Upper lobe of left lung (tissue), 6 donors: ENCODE results near the gene TSC22D1. TPM values are rescaled to one million over a fixed set of nuclear protein-coding genes. Genes with fewer than 3 reads are reported as not detected.

ENCODE experiments used
- ATAC-seq, 2 donors: fragments of 200-7000 bp; cut with Tn5 transposase; one replicate each; pipeline ENCODE4 v1.9.1; 2022; ENCODE audit warnings: mild to moderate bottlenecking in 2 of 2, moderate library complexity in 2 of 2; ENCODE audit not compliant: low FRiP score in 2 of 2
- DNase-seq, 2 donors: peaks; one replicate each; pipeline ENCODE4 v3.0.0-alpha.2; 2019 to 2020
- H3K27ac ChIP-seq, 4 donors: fragments of 200-600 bp; sonication (generic); one replicate each; pipeline ENCODE4 v1.5.1; 2016 to 2019
- H3K27me3 ChIP-seq, 4 donors: fragments of 200-600 bp; sonication (generic); one replicate each; pipeline ENCODE4 v1.5.1; 2017 to 2019
- H3K36me3 ChIP-seq, 4 donors: fragments of 200-600 bp; sonication (generic); one replicate each; pipeline ENCODE4 v1.5.1; 2016 to 2019
- H3K4me1 ChIP-seq, 4 donors: fragments of 200-600 bp; sonication (generic); one replicate each; pipeline ENCODE4 v1.5.1; 2018 to 2019
- H3K4me3 ChIP-seq, 4 donors: fragments of 200-600 bp; sonication (generic); one replicate each; pipeline ENCODE4 v1.5.1; 2017 to 2019; ENCODE audit warnings: mild to moderate bottlenecking in 2 of 4, moderate library complexity in 1 of 4
- H3K9me3 ChIP-seq, 4 donors: fragments of 200-600 bp; sonication (generic); one replicate each; pipeline ENCODE4 v1.5.1; 2018 to 2019
- CTCF ChIP-seq, 6 experiments: fragments of 450-650 bp in 4 of 6; fragments of 200-600 bp in 2 of 6; sonication (generic) in 2 of 6; IDR thresholded peaks; one replicate each; pipeline ENCODE4 v1.5.1; 2016 to 2019; ENCODE audit warnings: antibody characterized with exemption in 6 of 6
- EP300 ChIP-seq, 4 donors: sonication (generic); formaldehyde crosslinking; IDR thresholded peaks; one replicate each; pipeline ENCODE4 v1.5.1; 2017; ENCODE audit warnings: antibody characterized with exemption in 4 of 4, control low read depth in 2 of 4
- POLR2A ChIP-seq, 4 donors: fragments of 450-650 bp; IDR thresholded peaks; one replicate each; pipeline ENCODE4 v1.5.1; 2016 to 2017; ENCODE audit warnings: antibody characterized with exemption in 4 of 4, mild to moderate bottlenecking in 2 of 4
- POLR2AphosphoS5 ChIP-seq, 2 donors: sonication (generic); formaldehyde crosslinking; IDR thresholded peaks; one replicate each; pipeline ENCODE4 v1.5.1; 2017; ENCODE audit warnings: antibody characterized with exemption in 2 of 2
- WGBS, 2 donors: methylation state at CpG; one replicate each; pipeline ENCODE4 v1.1.5; 2017 to 2018; 5-methylcytosine and 5-hydroxymethylcytosine counted together
- total RNA-seq, 6 donors: library from RNA; depleted of rRNA in 4 of 6; stranded (reverse); fragments of >200 nt in 4 of 6; gene quantifications; one replicate each; pipeline versions ENCODE4 v1.1.0 to v1.2.1, GENCODE V29; 2016 to 2021
- donor health status: DM: no; HTN: no; CAD: no; lungs with moderate emphysema.
- donor health status: DM: no; HTN: yes; CAD: no; lungs with severe emphysema.

Gene TSC22D1
- total RNA-seq, 6 donors from 2014 or later, result 66.0 to 158 (median 115) TPM

- peaks cover 7 to 11% (median 8%) of the 10 kb centered on the region in 4 donors for H3K4me1 ChIP-seq
- no peaks in the 10 kb centered on the region for H3K36me3 ChIP-seq
- H3K4me3 ChIP-seq, result no peak overlapping the region
- no peak for ATAC-seq
- 44 to 52% methylated on average over 5 of the region's 5 CpGs for WGBS, 2 donors
- TF ChIP-seq POLR2A (IDR thresholded peaks at IDR 0.05), result no peak
- no peak for TF ChIP-seq CTCF (IDR thresholded peaks at IDR 0.05)
- peak; percentile 48 to 49 for TF ChIP-seq POLR2AphosphoS5 (IDR thresholded peaks at IDR 0.05)
- peak in 2 of 4 donors; percentile 55 to 75 for TF ChIP-seq EP300 (IDR thresholded peaks at IDR 0.05)
- DNase-seq, result no peak
- no peaks in the 10 kb centered on the region for H3K9me3 ChIP-seq
- H3K27ac ChIP-seq, result peak overlapping the region in 2 of 4 donors; percentile 17 to 58
- H3K27me3 ChIP-seq, result no peaks in the 10 kb centered on the region
These were observed 169.5 kb downstream of the TSC22D1 start for GRCh38 chr13:44406617-44407016.

- TF ChIP-seq POLR2AphosphoS5 (IDR thresholded peaks at IDR 0.05) (no peak), CTCF (IDR thresholded peaks at IDR 0.05) (no peak), EP300 (IDR thresholded peaks at IDR 0.05) (no peak), POLR2A (IDR thresholded peaks at IDR 0.05) (no peak)
- DNase-seq, result no peak
- 76 to 82% methylated on average over 13 to 15 of the region's 15 CpGs for WGBS, 2 donors
- no peak for ATAC-seq
- no peaks in the 10 kb centered on the region for H3K27me3 ChIP-seq
- no peaks in the 10 kb centered on the region for H3K9me3 ChIP-seq
- H3K36me3 ChIP-seq, result no peaks in the 10 kb centered on the region
- peaks cover 7 to 11% (median 8%) of the 10 kb centered on the region in 4 donors for H3K4me1 ChIP-seq
- no peak overlapping the region for H3K27ac ChIP-seq
- no peak overlapping the region for H3K4me3 ChIP-seq
These were observed 171.6 kb downstream of the TSC22D1 start for GRCh38 chr13:44404261-44405132.

- peak in 1 of 2 donors; percentile 34 for DNase-seq
- Histone ChIP-seq H3K4me3 (no peak overlapping the region), H3K4me1 (peaks cover 7 to 11% (median 8%) of the 10 kb centered on the region in 4 donors), H3K9me3 (no peaks in the 10 kb centered on the region), H3K27me3 (no peaks in the 10 kb centered on the region), H3K27ac (no peak overlapping the region), H3K36me3 (no peaks in the 10 kb centered on the region)
- ATAC-seq, result no peak
- 79 to 85% methylated on average over 10 to 11 of the region's 11 CpGs for WGBS, 2 donors
- TF ChIP-seq POLR2AphosphoS5 (IDR thresholded peaks at IDR 0.05), result no peak
- TF ChIP-seq POLR2A (IDR thresholded peaks at IDR 0.05), result no peak
- TF ChIP-seq CTCF (IDR thresholded peaks at IDR 0.05), result no peak
- no peak for TF ChIP-seq EP300 (IDR thresholded peaks at IDR 0.05)
These were observed 172.6 kb downstream of the TSC22D1 start for GRCh38 chr13:44403461-44404056.

- ATAC-seq, result no peak
- WGBS, 2 donors, result 63 to 78% methylated on average over 13 of the region's 13 CpGs
These were observed 173.2 kb downstream of the TSC22D1 start for GRCh38 chr13:44402899-44403445.

More at GRCh38 chr13:44402899-44403445, 173.2 kb downstream of the TSC22D1 start:
- no peak overlapping the region for H3K4me3 ChIP-seq
- peaks cover 7 to 11% (median 8%) of the 10 kb centered on the region in 4 donors for H3K4me1 ChIP-seq
- H3K27me3 ChIP-seq, result no peaks in the 10 kb centered on the region
- TF ChIP-seq CTCF (IDR thresholded peaks at IDR 0.05) (no peak), POLR2A (IDR thresholded peaks at IDR 0.05) (no peak), EP300 (IDR thresholded peaks at IDR 0.05) (no peak), POLR2AphosphoS5 (IDR thresholded peaks at IDR 0.05) (no peak)
- no peak overlapping the region for H3K27ac ChIP-seq
- H3K36me3 ChIP-seq, result no peaks in the 10 kb centered on the region
- no peaks in the 10 kb centered on the region for H3K9me3 ChIP-seq
- DNase-seq, result peak in 1 of 2 donors; percentile 75
